AG04450 (cell line): Measurements from ENCODE around the gene JHY. TPM values are rescaled to one million over a fixed set of nuclear protein-coding genes. Genes with fewer than 3 reads are reported as not detected.

Experiments used
- CTCF ChIA-PET: fragments of 300-600, 350-600 bp; formaldehyde crosslinking; extraction: SDS; loops from one replicate; lab custom pipeline; 2022; ENCODE audit warnings: antibody characterized with exemption, inconsistent platforms; lab: Charles Lee
- POLR2A ChIA-PET: fragments of 350-600 bp; formaldehyde crosslinking; extraction: SDS; loops from one replicate; lab custom pipeline; 2021; ENCODE audit warnings: antibody characterized with exemption, inconsistent platforms; lab: Yijun Ruan, JAX
- DNase-seq: peaks from one replicate; pipeline ENCODE4 v3.0.0-alpha.2; 2011; ENCODE audit warnings: low read depth, low spot score
- H3K27ac ChIP-seq: one replicate; pipeline ENCODE4 v1.5.1; 2012; ENCODE audit warnings: low read depth, low read length, control low read depth
- H3K27me3 ChIP-seq: one replicate; pipeline ENCODE4 v1.6.0; 2012; ENCODE audit warnings: low read length; ENCODE audit not compliant: control insufficient read depth, insufficient read depth
- H3K4me3 ChIP-seq: 2 replicates; pipeline ENCODE4 v1.5.1; 2011; ENCODE audit warnings: mild to moderate bottlenecking, low read depth, low read length, control low read depth
- H3K9me3 ChIP-seq: 2 replicates; pipeline ENCODE4 v1.5.1; 2012; ENCODE audit warnings: low read length; ENCODE audit not compliant: control insufficient read depth, insufficient read depth
- polyA plus RNA-seq: library from polyadenylated mRNA; depleted of rRNA; stranded (reverse); fragments of >200 nt; gene quantifications from 2 replicates; pipeline ENCODE4 v1.2.3, GENCODE V29; 2011
- TF ChIP-seq, protein P1 (sequence below): IDR thresholded peaks from 2 replicates; pipeline ENCODE4 v1.5.1; 2011; ENCODE audit warnings: low read depth, low read length, control low read depth, inconsistent platforms

Gene JHY
- polyA plus RNA-seq, 1 experiment: 1.4 TPM

DNA sequence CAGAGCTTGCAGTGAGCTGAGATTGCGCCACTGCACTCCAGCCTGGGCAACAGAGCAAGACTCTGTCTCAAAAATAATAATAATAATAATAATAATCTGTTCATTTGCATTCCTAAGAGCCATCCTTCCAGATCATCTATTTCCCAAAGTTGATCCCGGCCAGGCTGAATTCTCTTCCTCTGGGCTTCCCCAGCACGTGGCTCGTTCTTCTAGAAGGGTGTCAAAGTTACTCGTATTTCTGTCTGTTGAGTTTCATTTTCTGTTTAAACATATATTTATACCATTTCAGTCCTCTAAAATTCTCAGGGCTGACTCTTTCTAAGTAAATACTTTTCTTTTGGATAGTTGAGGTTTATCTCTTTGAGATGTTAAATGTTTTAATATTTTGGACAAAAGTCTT is 4.8 kb upstream of the JHY start:
- Histone ChIP-seq H3K27ac (no peak overlapping the region), H3K9me3 (no peaks in the 10 kb centered on the region), H3K4me3 (no peak overlapping the region), H3K27me3 (peaks cover 25% of the 10 kb centered on the region)
- CTCF ChIA-PET: interaction anchor here (0.7 to 2.2 kb wide), 2 partner anchors 14 to 25 kb away, joined by 3 to 20 read pairs; no protein-coding TSS in a partner anchor
- no peak for DNase-seq
- TF ChIP-seq, protein P1, sequence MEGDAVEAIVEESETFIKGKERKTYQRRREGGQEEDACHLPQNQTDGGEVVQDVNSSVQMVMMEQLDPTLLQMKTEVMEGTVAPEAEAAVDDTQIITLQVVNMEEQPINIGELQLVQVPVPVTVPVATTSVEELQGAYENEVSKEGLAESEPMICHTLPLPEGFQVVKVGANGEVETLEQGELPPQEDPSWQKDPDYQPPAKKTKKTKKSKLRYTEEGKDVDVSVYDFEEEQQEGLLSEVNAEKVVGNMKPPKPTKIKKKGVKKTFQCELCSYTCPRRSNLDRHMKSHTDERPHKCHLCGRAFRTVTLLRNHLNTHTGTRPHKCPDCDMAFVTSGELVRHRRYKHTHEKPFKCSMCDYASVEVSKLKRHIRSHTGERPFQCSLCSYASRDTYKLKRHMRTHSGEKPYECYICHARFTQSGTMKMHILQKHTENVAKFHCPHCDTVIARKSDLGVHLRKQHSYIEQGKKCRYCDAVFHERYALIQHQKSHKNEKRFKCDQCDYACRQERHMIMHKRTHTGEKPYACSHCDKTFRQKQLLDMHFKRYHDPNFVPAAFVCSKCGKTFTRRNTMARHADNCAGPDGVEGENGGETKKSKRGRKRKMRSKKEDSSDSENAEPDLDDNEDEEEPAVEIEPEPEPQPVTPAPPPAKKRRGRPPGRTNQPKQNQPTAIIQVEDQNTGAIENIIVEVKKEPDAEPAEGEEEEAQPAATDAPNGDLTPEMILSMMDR: no peak
- POLR2A ChIA-PET: no interaction called here

DNA sequence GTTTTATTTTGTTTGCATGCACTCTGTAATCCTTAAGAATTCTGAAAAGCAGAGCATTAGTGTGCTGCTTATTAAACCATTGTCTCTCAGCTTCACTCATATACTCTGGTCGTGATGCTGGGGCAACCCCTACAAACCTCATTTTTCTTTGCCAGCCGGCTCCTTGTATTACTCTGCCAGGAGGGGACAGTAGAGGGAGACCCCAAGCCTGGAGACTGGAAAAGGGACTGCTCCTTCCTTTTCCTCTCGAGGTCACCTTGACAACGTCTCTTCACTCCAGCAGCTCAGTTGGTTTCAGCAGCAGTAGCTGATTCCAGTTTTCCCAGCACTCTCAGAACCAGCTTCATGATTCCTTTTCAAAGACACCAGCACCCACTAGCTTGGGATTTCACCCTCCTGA is 2.8 kb upstream of the JHY start:
- H3K9me3 ChIP-seq: no peaks in the 10 kb centered on the region
- ChIA-PET CTCF (interaction anchor here (0.7 to 2.2 kb wide), 4 partner anchors 16 to 251 kb away, joined by 3 to 20 read pairs (median 4); no protein-coding TSS in a partner anchor), POLR2A (no interaction called here)
- no peak for DNase-seq
- TF ChIP-seq, protein P1: no peak
- peaks cover 28% of the 10 kb centered on the region for H3K27me3 ChIP-seq
- no peak overlapping the region for H3K4me3 ChIP-seq
- no peak overlapping the region for H3K27ac ChIP-seq

DNA sequence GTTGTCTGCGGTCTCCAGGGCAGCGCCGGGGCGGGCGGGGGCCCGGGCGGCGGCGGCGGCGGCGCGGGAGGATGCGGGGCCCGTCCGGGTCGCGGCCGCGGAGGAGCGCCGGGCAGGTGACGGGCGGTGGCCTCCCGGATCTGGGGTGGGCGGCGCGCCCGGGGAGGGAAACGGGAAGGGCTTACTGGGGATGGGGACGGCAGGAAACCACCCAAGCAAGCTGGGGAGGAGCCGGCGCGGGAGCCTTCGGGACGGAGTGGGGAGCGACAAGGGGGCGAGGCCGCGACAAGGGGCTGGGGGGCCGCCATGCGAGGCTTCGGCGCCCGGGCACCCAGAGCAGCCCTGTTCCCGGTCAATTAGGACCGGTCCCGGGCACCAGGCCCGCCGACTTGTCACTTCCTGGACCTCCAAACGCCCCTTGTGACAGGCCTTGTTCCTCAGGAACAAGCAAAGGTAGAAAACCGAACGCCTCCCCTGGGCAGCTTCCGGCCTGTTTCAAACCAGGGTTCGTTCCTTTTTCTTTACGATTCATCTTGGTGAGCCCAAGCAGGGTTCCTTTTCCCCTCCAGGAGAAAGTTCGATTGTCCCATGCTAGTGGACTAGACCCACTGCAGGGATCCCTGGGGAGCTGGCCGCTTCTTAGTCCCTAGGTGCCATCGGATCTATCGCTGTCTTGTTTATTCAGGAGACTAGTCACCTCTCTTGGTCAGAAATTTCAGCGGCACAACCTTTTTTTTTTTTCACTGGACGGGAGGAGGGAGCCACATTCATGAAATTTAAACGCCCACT is 492 bp downstream of the JHY start:
- peak overlapping the region; percentile 52 for H3K27ac ChIP-seq
- peaks cover 28% of the 10 kb centered on the region for H3K27me3 ChIP-seq
- TF ChIP-seq, protein P1: no peak
- peak overlapping the region; percentile 61 for H3K4me3 ChIP-seq
- no peak for DNase-seq
- POLR2A ChIA-PET: interaction anchor here (0.7 to 1.0 kb wide), 2 partner anchors 185 to 317 kb away, joined by 3 to 5 read pairs; no protein-coding TSS in a partner anchor
- no peaks in the 10 kb centered on the region for H3K9me3 ChIP-seq
- CTCF ChIA-PET: interaction anchor here (1.2 to 1.7 kb wide), 5 partner anchors 20 to 171 kb away, joined by 4 to 8 read pairs (median 5); no protein-coding TSS in a partner anchor

DNA sequence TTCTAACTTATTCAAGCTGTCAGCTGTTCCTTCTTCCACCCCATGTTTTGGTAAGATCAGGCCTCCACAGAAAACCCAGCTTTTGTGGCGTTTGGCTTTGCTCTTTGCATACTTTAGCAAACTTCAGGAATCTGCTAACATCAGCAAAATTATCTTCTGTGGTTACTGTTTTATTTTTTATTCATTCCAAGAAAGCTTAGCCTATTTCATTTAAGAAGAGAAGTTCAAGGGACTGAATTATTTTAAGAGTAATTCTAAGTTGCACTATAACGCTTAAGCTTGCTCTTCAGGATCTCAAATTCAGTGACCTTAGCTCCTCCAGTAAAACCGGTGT is 1.1 kb downstream of the JHY start:
- Histone ChIP-seq H3K4me3 (peak overlapping the region; percentile 61), H3K27me3 (peaks cover 25% of the 10 kb centered on the region), H3K9me3 (no peaks in the 10 kb centered on the region), H3K27ac (no peak overlapping the region)
- POLR2A ChIA-PET: interaction anchor here (0.7 to 1.0 kb wide), 2 partner anchors 185 to 317 kb away, joined by 3 to 5 read pairs; no protein-coding TSS in a partner anchor
- TF ChIP-seq, protein P1: no peak
- CTCF ChIA-PET: interaction anchor here (1.2 to 1.7 kb wide), 5 partner anchors 20 to 171 kb away, joined by 4 to 8 read pairs (median 5); no protein-coding TSS in a partner anchor
- DNase-seq: no peak

DNA sequence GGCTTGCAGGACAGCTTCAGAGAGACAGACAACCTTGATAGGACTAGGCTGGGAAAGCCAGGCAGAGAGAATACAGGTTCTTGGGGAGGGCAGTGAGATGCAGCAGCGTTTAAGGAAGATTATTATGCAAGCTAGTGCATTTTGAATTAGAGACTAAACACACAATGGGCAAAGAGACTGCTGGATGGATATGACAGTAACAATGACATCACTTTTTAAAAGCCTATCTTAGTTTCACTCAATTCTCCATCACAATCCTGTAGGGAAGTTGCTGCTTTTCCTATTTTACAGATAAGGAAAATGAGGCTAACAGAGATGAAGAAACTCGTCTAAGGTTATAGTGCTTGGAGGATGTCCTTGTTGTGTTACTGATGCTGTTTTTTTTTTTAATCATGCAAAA is 5.6 kb downstream of the JHY start:
- Histone ChIP-seq H3K4me3 (no peak overlapping the region), H3K9me3 (no peaks in the 10 kb centered on the region), H3K27ac (no peak overlapping the region), H3K27me3 (peaks cover 2% of the 10 kb centered on the region)
- DNase-seq: no peak
- POLR2A ChIA-PET: interaction anchor here (0.7 kb wide), 1 partner anchor 152 kb away, joined by 4 read pairs; no protein-coding TSS in a partner anchor
- CTCF ChIA-PET: interaction anchor here (0.6 to 2.4 kb wide), 3 partner anchors 24 to 421 kb away, joined by 3 to 6 read pairs (median 4); no protein-coding TSS in a partner anchor
- TF ChIP-seq, protein P1: no peak
